H1 (cell line): ENCODE data around the gene MACROD2.

Source experiments
- CHD2 ChIP-seq: IDR thresholded peaks from 2 replicates; pipeline ENCODE4 v1.6.1; 2012; ENCODE audit warnings: low read length, improper control_type of control experiment
- EZH2 ChIP-seq: fragments of 200-600 bp; sonication (generic); IDR thresholded peaks from 2 replicates; pipeline ENCODE4 v1.7.1; 2012; ENCODE audit warnings: low read depth, mild to moderate bottlenecking, moderate library complexity, low read length, inconsistent platforms; ENCODE audit not compliant: severe bottlenecking
- FOSL1 ChIP-seq: IDR thresholded peaks from 2 replicates; pipeline ENCODE4 v1.6.1; 2011; ENCODE audit warnings: mild to moderate bottlenecking, low read depth, low read length, moderate library complexity; ENCODE audit not compliant: insufficient read depth
- NANOG ChIP-seq: IDR thresholded peaks from 2 replicates; pipeline ENCODE4 v1.6.1; 2011; ENCODE audit warnings: low read length, low read depth, mild to moderate bottlenecking, inconsistent platforms; ENCODE audit not compliant: insufficient read depth, poor library complexity, severe bottlenecking
- POLR2A ChIP-seq, 2 experiments: IDR thresholded peaks; 1 replicate in 1 of 2; 2 replicates in 1 of 2; pipeline ENCODE4 v1.6.1; 2011; ENCODE audit warnings: low read depth in 2 of 2, low read length in 2 of 2, mild to moderate bottlenecking in 2 of 2; ENCODE audit errors: control extremely low read depth in 1 of 2
- SIN3A ChIP-seq, 2 experiments: IDR thresholded peaks in 1 of 2; conservative IDR thresholded peaks in 1 of 2; 2 replicates each; pipeline ENCODE4 v1.6.1; 2011 to 2012; ENCODE audit warnings: low read length in 2 of 2, improper control_type of control experiment in 1 of 2, low read depth in 1 of 2, mild to moderate bottlenecking in 1 of 2
- SP1 ChIP-seq: IDR thresholded peaks from 2 replicates; pipeline ENCODE4 v1.6.1; 2011; ENCODE audit warnings: low read depth, low read length
- YY1 ChIP-seq: IDR thresholded peaks from 2 replicates; pipeline ENCODE4 v1.6.1; 2011; ENCODE audit warnings: low read depth, mild to moderate bottlenecking, low read length
- TF ChIP-seq, protein P1 (sequence below), 3 experiments: IDR thresholded peaks; 1 replicate in 2 of 3; 2 replicates in 1 of 3; pipeline versions ENCODE4 v1.5.1 to v1.6.1; 2011; ENCODE audit warnings: low read length in 3 of 3, mild to moderate bottlenecking in 3 of 3, inconsistent platforms in 2 of 3, low read depth in 1 of 3, moderate library complexity in 1 of 3; ENCODE audit not compliant: insufficient read depth in 1 of 3; ENCODE audit errors: control extremely low read depth in 1 of 3
- TF ChIP-seq, protein P2 (sequence below): IDR thresholded peaks from 2 replicates; pipeline ENCODE4 v1.6.1; 2011; ENCODE audit warnings: low read length, improper control_type of control experiment

DNA sequence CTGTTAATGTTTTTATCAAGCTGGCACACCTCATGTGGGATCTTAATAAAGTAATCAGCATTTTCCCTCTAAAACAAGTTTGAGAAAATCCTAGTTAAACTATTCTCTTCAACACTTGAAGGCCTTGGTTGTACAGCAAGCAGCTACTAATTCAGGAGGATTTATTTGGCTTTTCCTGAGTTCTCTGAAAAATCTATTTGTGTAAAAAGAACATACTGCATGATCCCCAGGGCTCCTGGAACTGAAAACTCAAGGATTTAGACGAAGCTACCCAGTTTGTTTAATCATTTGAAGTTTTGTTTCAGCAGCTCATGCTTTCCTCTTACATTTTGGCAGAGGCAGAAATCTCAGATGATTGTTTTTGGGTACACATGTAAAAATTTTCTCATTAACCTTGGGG is 651.7 kb downstream of the MACROD2 start:
- TF ChIP-seq POLR2A (IDR thresholded peaks at IDR 0.05; ENCODE audit: control extremely low read depth in 1 of 2, low read depth in 2 of 2, low read length in 2 of 2) (no peak), SP1 (no peak), SIN3A (conservative IDR thresholded peaks at IDR 0.05 in 1 of 2, IDR thresholded peaks at IDR 0.05 in 1 of 2; ENCODE audit: low read depth in 1 of 2, low read length in 2 of 2) (no peak), NANOG (no peak), YY1 (no peak), CHD2 (no peak), EZH2 (no peak), FOSL1 (no peak)
- TF ChIP-seq, protein P1, sequence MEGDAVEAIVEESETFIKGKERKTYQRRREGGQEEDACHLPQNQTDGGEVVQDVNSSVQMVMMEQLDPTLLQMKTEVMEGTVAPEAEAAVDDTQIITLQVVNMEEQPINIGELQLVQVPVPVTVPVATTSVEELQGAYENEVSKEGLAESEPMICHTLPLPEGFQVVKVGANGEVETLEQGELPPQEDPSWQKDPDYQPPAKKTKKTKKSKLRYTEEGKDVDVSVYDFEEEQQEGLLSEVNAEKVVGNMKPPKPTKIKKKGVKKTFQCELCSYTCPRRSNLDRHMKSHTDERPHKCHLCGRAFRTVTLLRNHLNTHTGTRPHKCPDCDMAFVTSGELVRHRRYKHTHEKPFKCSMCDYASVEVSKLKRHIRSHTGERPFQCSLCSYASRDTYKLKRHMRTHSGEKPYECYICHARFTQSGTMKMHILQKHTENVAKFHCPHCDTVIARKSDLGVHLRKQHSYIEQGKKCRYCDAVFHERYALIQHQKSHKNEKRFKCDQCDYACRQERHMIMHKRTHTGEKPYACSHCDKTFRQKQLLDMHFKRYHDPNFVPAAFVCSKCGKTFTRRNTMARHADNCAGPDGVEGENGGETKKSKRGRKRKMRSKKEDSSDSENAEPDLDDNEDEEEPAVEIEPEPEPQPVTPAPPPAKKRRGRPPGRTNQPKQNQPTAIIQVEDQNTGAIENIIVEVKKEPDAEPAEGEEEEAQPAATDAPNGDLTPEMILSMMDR (IDR thresholded peaks at IDR 0.05; ENCODE audit: control extremely low read depth in 1 of 3, insufficient read depth in 1 of 3, low read depth in 1 of 3, low read length in 3 of 3) = no peak
- TF ChIP-seq, protein P2, sequence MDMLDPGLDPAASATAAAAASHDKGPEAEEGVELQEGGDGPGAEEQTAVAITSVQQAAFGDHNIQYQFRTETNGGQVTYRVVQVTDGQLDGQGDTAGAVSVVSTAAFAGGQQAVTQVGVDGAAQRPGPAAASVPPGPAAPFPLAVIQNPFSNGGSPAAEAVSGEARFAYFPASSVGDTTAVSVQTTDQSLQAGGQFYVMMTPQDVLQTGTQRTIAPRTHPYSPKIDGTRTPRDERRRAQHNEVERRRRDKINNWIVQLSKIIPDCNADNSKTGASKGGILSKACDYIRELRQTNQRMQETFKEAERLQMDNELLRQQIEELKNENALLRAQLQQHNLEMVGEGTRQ = no peak
